Ovary (tissue), 3 donors: ENCODE data around the gene BTF3.

ENCODE experiments used
- EP300 ChIP-seq: sonication (generic); formaldehyde crosslinking; IDR thresholded peaks from one replicate; pipeline ENCODE4 v1.6.1; 2017; ENCODE audit warnings: antibody characterized with exemption
- POLR2A ChIP-seq: fragments of 450-650 bp; IDR thresholded peaks from one replicate; pipeline ENCODE4 v1.6.1; 2017; ENCODE audit warnings: antibody characterized with exemption, mild to moderate bottlenecking, moderate library complexity
- TF ChIP-seq, protein P1 (sequence below), 3 donors: fragments of 450-650 bp in 2 of 3; fragments of 200-600 bp in 1 of 3; IDR thresholded peaks; one replicate each; pipeline versions ENCODE4 v1.5.1 to v1.8.0; 2016 to 2022; ENCODE audit warnings: antibody characterized with exemption in 3 of 3, mild to moderate bottlenecking in 1 of 3
- donor health status: DM: no; HTN: no; CAD: no.

DNA sequence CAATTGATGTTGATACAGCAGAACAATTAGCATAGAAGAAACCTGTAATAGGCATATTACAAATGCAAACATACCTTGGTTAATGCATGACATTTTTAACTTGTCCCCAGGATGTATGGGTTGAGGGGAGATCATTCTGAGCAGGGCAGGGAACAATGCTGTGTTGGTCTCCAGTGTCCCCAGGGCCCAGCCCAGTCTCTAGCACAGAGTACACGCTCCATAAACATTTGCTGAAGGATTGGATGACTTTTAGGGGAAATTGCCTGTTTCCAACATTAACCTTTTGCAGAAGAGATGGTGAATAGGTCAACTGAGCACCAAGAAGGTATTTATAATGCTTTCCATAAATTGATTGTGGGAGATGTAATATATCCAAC, 47.1 kb downstream of the BTF3 start:
- TF ChIP-seq, protein P1, sequence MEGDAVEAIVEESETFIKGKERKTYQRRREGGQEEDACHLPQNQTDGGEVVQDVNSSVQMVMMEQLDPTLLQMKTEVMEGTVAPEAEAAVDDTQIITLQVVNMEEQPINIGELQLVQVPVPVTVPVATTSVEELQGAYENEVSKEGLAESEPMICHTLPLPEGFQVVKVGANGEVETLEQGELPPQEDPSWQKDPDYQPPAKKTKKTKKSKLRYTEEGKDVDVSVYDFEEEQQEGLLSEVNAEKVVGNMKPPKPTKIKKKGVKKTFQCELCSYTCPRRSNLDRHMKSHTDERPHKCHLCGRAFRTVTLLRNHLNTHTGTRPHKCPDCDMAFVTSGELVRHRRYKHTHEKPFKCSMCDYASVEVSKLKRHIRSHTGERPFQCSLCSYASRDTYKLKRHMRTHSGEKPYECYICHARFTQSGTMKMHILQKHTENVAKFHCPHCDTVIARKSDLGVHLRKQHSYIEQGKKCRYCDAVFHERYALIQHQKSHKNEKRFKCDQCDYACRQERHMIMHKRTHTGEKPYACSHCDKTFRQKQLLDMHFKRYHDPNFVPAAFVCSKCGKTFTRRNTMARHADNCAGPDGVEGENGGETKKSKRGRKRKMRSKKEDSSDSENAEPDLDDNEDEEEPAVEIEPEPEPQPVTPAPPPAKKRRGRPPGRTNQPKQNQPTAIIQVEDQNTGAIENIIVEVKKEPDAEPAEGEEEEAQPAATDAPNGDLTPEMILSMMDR (IDR thresholded peaks at IDR 0.05), result no peak
- TF ChIP-seq EP300 (no peak), POLR2A (no peak)
